Smooth muscle cell (in vitro differentiated cells): Measurements from ENCODE around the gene SPINK13. TPM values are rescaled to one million over a fixed set of nuclear protein-coding genes. Genes with fewer than 3 reads are reported as not detected.

ENCODE experiments used
- DNase-seq: peaks from one replicate; lab custom pipeline; 2025; ENCODE audit not compliant: unreplicated experiment; lab: John Stamatoyannopoulos, UW
- H2AFZ ChIP-seq: fragments of 200-600 bp; sonication (generic); 2 replicates; pipeline ENCODE4 v1.6.0; 2016; ENCODE audit warnings: antibody characterized with exemption, low read depth, mild to moderate bottlenecking
- H3F3A ChIP-seq: fragments of 200-600 bp; sonication (generic); 2 replicates; pipeline ENCODE4 v1.6.0; 2017; ENCODE audit warnings: antibody characterized with exemption, low read depth
- H3K27ac ChIP-seq: fragments of 200-600 bp; sonication (generic); 2 replicates; pipeline ENCODE4 v1.5.1; 2016; ENCODE audit warnings: low read depth, mild to moderate bottlenecking
- H3K27me3 ChIP-seq: fragments of 200-600 bp; sonication (generic); 2 replicates; pipeline ENCODE4 v1.6.1; 2016; ENCODE audit warnings: low read depth, mild to moderate bottlenecking
- H3K36me3 ChIP-seq: fragments of 200-600 bp; sonication (generic); 2 replicates; pipeline ENCODE4 v1.5.1; 2016; ENCODE audit warnings: low read depth
- H3K4me1 ChIP-seq: fragments of 200-600 bp; sonication (generic); 2 replicates; pipeline ENCODE4 v1.5.1; 2016; ENCODE audit warnings: low read depth
- H3K4me2 ChIP-seq: fragments of 200-600 bp; sonication (generic); 2 replicates; pipeline ENCODE4 v1.6.0; 2016; ENCODE audit warnings: mild to moderate bottlenecking
- H3K4me3 ChIP-seq: fragments of 200-600 bp; sonication (generic); 2 replicates; pipeline ENCODE4 v1.5.1; 2016; ENCODE audit warnings: mild to moderate bottlenecking
- H3K79me2 ChIP-seq: fragments of 200-600 bp; sonication (generic); 2 replicates; pipeline ENCODE4 v1.6.0; 2016; ENCODE audit warnings: low read depth, mild to moderate bottlenecking
- H3K9ac ChIP-seq: fragments of 200-600 bp; sonication (generic); 2 replicates; pipeline ENCODE4 v1.6.0; 2016; ENCODE audit warnings: low read depth
- H3K9me3 ChIP-seq: fragments of 200-600 bp; sonication (generic); replicated peaks from 2 replicates; pipeline ENCODE4 v1.5.1; 2016; ENCODE audit warnings: low read depth
- H4K20me1 ChIP-seq: fragments of 200-600 bp; sonication (generic); 2 replicates; pipeline ENCODE4 v1.6.0; 2016; ENCODE audit warnings: low read depth
- CTCF ChIP-seq: fragments of 200-600 bp; sonication (generic); IDR thresholded peaks from 2 replicates; pipeline ENCODE4 v1.5.1; 2017; ENCODE audit warnings: borderline replicate concordance, mild to moderate bottlenecking, antibody characterized with exemption; ENCODE audit not compliant: insufficient read depth, poor library complexity, severe bottlenecking
- WGBS: methylation state at CpG from one replicate; pipeline ENCODE4 v1.1.7; 2016; ENCODE audit warnings: low lambda C conversion rate; 5-methylcytosine and 5-hydroxymethylcytosine counted together
- polyA plus RNA-seq: library from polyadenylated mRNA; unstranded; fragments of >200 nt; fragmentation: Nextera tagmentation; extraction: Ambion mirVana; gene quantifications from 2 replicates; pipeline ENCODE4 v1.2.1, GENCODE V29; 2016
- total RNA-seq: library from RNA; depleted of rRNA; stranded (reverse); fragments of >200 nt; gene quantifications from 2 replicates; pipeline ENCODE4 v1.2.3, GENCODE V29; 2014

Gene SPINK13
- total and polyA plus RNA-seq, 2 experiments from 2014 or later, result not detected

- Histone ChIP-seq H3F3A (no peaks in the 10 kb centered on the region), H2AFZ (no peak overlapping the region), H3K27ac (no peak overlapping the region), H4K20me1 (no peaks in the 10 kb centered on the region), H3K36me3 (no peaks in the 10 kb centered on the region), H3K79me2 (no peaks in the 10 kb centered on the region), H3K4me3 (no peak overlapping the region), H3K27me3 (no peaks in the 10 kb centered on the region), H3K4me2 (no peak overlapping the region), H3K9me3 (no peaks in the 10 kb centered on the region), H3K4me1 (no peaks in the 10 kb centered on the region), H3K9ac (no peak overlapping the region)
- DNase-seq, result no peak
- no peak for TF ChIP-seq CTCF
These were observed 38.8 kb upstream of the SPINK13 start for GRCh38 chr5:148229840-148230239.

- H4K20me1 ChIP-seq, result no peaks in the 10 kb centered on the region
- no peaks in the 10 kb centered on the region for H3F3A ChIP-seq
- H3K79me2 ChIP-seq, result no peaks in the 10 kb centered on the region
- no peaks in the 10 kb centered on the region for H3K4me1 ChIP-seq
- no peaks in the 10 kb centered on the region for H3K36me3 ChIP-seq
- TF ChIP-seq CTCF, result no peak
- no peaks in the 10 kb centered on the region for H3K27me3 ChIP-seq
- no peak overlapping the region for H3K27ac ChIP-seq
- 93% methylated on average over 7 of the region's 7 CpGs for WGBS
- H3K4me2 ChIP-seq, result no peak overlapping the region
- no peaks in the 10 kb centered on the region for H3K9me3 ChIP-seq
- no peak overlapping the region for H3K4me3 ChIP-seq
- H3K9ac ChIP-seq, result no peak overlapping the region
- DNase-seq, result no peak
- H2AFZ ChIP-seq, result no peak overlapping the region
These were observed 38.4 kb upstream of the SPINK13 start for GRCh38 chr5:148230240-148230639.

DNA sequence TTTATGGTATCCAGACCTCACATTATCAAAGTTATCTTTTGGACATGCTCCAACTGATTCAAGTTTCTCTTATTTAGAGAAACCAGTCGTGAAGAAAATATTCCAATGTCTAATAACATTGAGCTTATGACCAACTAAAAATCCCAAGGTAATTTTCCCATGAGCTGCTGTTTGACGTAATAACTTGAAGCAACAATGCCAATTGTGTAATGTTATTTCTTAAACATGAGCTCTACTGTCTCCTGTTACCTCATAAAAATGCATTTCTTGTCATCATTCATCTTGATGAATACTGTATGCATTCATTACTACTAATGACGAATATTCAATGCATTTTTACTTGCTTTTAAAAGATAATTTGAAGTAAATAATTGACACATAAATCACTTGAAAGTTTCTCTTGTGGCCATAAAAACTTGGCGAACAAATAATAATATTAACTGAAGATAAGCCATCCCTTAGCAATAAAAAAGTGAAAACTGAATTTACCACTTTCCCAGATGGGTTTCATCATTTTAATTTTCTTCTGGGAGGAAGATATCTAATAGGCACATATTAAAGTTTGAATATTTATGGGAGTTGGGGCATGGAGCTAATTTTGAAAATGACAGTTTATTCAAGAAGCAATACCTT lies 30.7 kb upstream of the SPINK13 start:
- H3K27me3 ChIP-seq, result peaks cover 28% of the 10 kb centered on the region
- 52% methylated on average over 4 of the region's 4 CpGs for WGBS

More for the DNA sequence above, 30.7 kb upstream of the SPINK13 start:
- H3K4me3 ChIP-seq, result no peak overlapping the region
- no peaks in the 10 kb centered on the region for H3K79me2 ChIP-seq
- H3K4me1 ChIP-seq, result no peaks in the 10 kb centered on the region
- no peak overlapping the region for H2AFZ ChIP-seq
- no peak overlapping the region for H3K9ac ChIP-seq
- no peak for TF ChIP-seq CTCF
- no peak overlapping the region for H3K27ac ChIP-seq
- no peaks in the 10 kb centered on the region for H3K36me3 ChIP-seq
- no peak for DNase-seq
- no peak overlapping the region for H3K4me2 ChIP-seq
- no peaks in the 10 kb centered on the region for H3K9me3 ChIP-seq
- H4K20me1 ChIP-seq, result no peaks in the 10 kb centered on the region
- H3F3A ChIP-seq, result no peaks in the 10 kb centered on the region
